GM19351 (cell line): ENCODE data around the gene NFKBIB.
"Not testable (repeated sequence)": the region's sequence is repeated elsewhere in the genome, so short reads cannot be mapped to it uniquely, and the experiment has no call there.

ENCODE experiments used
- ATAC-seq: cut with Tn5 transposase; IDR thresholded peaks from one replicate; pipeline ENCODE4 v1.9.1; 2021; ENCODE audit warnings: mild to moderate bottlenecking, moderate library complexity; ENCODE audit not compliant: unreplicated experiment

NFKBIB gene

DNA sequence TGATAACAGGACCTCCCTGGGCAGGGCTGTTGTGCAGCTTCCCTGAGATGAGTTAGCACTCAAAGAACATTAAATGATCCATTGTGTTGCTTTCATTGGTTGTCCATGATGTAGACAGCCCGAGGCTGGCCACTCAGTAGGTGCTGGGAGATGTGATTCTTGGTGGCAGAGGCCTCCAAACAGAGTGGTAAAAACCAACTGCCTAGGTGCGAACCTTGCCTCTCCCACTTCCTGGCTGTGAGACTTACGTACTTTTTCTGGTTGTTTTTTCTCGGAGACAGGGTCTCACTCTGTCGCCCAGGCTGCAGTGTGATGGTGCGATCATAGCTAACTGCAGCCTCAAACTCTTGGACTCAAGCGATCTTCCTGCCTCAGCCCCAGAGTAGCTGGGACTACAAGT, 24.6 kb downstream of the NFKBIB start:
- ATAC-seq = no peak

DNA sequence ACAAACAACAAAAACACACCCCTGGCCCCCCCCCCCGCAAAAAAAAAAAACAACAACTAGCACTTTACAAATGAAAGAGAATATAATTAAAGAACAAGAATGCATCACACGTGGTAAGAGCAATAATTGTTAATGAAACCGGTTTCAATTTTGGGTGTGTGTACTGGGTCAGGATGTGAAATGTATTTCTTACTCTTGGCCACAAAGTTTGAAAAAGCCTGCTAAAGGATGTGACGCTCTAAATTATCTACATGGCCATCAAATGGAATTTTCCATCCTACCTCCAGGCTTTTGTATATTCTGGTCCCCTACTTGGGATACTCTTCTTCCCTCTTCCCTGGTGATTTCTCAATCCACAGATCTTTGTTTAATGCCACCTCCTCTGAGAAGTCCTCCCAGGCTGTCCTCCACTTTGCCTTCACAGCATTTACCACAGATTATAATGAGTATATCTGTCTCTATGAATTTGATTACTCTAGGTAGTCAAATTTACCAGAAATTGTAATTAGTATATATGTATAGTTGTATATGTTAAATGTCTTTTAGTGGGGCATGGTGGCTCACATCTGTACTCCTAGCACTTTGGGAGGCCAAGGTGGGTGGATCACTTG, 28.7 kb downstream of the NFKBIB start:
- no peak for ATAC-seq

DNA sequence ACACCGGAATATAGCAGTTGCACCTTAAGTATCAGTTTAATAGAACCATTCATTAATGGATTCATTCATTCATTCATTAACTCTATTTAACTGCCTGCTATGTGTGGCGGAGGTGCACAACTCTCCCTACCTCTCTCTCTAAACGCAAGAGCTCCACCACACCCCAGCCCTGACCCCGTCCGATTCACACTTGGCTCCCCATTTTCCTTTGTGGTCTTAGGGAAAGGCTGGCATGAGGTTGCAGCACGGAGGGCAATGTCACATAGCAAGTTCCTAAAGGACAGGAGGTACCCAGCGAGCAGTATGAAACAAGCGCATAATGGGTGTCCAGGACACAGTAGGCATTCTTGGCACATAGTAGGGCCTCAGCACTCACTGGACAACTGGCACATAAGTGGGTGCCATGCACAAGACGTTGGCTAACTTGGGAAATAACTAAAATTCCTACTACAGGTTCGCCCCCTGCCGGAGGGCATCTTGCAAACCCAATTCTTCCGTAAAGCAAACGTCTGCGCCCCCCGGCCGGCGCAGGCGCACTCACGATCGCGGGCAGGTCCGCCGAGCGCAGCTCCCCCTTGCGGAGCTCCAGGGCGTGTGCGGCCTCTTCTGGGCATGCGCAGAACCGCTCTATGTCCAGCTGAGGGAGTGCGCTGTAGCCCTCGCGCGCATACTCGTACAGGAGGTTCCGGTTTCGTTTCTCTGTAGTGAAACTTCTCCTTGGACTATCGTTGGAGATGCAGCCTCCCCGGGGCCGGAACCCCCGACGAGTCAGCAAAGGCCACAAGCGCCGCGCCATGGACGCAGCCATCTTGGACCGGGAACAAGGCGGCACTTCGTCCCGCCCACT, 30.4 kb downstream of the NFKBIB start, which contains the start of gene SARS2:
Gene SARS2, minus strand, starts transcription at position 835 of the 847 bp plus-strand sequence. Its CDS starts 27 bp downstream, at position 808.
- peak; percentile 53 for ATAC-seq

DNA sequence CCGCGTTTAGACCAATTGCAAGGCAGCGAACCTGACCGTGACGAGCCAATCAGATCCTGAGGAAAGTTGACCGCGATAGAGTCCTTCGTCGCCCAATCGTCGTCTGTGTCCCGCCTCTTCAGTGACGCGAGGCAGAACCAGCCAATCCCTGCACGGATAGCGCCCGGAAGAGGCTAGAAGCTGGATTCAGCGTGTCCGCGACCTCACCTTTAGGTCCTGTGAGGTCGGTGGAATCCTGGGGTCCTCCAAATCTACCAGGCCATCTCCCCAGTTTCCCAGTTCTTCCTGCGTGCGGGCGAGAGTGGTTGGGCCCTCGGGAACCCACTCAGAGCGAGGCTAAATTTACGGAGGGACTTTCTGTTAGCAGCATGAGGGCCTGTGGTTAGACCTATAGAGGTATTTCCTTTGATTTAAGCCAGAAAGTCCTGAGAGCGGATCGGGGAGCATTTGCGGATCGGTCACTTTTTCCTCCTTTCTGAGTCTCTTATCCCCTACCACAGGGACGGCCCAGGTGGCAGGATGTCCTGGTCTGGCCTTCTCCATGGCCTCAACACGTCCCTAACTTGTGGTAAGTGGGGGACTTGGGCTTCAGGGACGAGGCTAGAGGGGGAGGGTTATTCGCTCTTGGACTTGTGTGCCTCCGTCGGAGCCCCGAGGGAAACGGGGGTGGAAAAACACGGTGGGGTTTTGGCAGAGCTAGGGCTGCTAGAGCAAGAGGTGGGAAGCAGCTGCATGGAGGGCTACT, 31.2 kb downstream of the NFKBIB start, which contains the start of gene MRPS12:
Gene MRPS12, plus strand, starts transcription at position 169 of the 745 bp plus-strand sequence. Its CDS starts 351 bp downstream, at position 520.
- peak; percentile 92 for ATAC-seq

DNA sequence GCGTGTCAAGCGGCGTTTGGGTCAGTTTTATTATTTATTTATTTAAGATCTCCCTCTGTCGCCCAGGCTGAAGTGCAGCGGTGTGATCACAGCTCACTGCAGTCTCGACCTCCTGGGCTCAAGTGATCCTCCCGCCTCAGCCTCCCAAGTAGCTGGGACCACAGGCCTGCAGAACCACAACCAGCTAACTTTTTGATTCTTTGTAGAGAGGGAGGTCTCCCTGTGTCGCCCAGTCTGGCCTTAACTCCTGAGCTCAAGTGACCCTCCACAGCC, 31.7 kb downstream of the NFKBIB start:
- ATAC-seq = no peak

DNA sequence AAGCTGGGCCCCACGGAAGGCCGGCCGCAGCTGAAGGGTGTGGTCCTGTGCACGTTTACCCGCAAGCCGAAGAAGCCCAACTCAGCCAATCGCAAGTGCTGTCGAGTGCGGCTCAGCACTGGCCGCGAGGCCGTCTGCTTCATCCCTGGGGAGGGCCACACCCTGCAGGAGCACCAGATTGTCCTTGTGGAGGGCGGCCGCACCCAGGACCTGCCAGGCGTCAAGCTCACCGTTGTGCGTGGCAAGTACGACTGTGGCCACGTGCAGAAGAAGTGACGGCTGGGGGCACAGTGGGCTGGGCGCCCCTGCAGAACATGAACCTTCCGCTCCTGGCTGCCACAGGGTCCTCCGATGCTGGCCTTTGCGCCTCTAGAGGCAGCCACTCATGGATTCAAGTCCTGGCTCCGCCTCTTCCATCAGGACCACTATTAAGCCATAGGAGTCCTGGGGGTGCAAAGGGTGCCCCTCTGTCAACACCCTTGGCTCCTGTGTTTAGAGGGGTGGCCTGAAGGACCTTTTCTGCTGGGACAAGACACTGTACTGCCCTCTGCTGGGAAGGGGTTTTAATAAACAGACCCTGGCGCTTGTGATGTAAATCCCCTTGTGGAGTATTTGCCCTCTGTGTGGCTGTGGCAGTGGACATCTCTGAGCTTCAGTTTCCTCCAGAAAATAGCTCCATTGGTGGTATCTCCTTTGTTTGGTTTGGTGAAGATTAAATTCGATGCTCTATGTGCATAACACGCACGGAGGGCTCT, 32.8 kb downstream of the NFKBIB start:
- no peak for ATAC-seq

DNA sequence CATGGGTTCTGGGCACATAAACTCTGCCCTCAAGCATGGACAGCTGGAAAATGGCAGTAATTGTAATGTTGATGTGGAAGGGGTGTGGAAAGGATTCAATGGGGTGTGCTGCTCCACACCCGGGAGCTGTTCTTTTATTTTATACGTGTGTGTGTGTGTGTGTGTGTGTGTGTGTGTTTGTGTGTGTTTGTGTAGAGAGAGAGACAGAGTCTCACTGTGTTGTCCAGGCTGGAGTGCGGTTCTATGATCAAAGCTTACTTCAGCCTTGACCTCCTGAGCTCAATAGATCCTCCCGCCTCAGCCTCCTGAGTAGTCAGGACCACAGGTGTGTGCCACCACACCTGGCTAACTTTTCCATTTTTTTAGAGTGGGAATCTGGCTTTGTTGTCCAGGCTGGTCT, 33.8 kb downstream of the NFKBIB start:
- ATAC-seq = no peak

DNA sequence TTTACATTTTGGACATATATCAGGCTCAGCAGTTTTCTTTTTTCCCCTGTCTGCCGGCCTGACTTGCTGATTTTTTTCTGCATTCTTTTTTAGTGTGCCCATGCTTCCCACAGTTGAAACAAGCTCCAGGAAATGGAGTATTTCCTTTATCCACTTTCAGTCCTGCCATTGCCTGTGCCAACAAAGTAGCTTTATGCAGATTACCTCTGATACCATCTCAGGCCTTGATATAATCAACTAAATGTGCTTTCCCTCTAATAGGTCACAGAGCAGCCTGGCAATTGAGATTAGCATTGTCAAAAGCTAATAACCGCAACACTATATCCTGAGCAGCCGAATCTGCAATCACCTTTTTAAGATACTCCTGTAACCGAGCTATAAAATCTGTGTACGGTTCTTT, 40.2 kb downstream of the NFKBIB start:
- ATAC-seq = no peak

DNA sequence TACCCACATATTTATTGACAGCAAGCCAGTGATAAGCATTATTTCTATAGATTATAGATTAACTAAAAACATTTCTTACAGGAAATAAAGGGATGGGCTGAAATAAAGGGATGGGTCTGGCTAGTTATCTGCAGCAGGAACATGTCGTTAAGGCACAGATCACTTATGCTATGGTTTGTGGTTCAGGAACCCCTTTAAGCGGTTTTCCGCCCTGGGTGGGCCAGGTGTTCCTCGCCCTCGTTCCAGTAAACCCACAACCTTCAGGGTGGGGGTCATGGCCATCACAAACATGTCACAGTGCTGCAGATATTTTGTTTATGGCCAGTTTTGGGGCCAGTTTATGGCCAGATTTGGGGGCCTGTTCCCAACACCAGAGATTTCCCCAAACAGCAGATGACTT, 41.7 kb downstream of the NFKBIB start:
- not testable (repeated sequence) for ATAC-seq

DNA sequence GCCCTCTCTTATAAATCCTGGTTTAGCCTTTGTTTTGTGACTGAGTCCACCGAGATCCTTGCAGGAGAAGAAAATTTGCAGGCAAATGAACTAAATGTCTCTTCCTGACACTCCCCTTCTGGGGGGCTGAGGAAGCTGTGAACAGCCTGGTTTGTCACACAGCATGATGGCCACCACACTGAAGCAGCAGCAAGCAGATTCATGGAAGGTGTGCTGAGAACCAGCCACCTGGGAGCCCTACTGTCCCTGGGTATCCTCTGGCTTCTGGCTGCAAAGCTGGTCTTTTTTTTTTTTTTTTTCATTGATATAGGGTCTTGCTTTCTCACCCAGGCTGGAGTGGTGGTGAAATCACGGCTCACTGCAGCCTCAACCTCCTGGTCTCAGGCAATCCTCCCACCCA, 42.2 kb downstream of the NFKBIB start:
- ATAC-seq = no peak

DNA sequence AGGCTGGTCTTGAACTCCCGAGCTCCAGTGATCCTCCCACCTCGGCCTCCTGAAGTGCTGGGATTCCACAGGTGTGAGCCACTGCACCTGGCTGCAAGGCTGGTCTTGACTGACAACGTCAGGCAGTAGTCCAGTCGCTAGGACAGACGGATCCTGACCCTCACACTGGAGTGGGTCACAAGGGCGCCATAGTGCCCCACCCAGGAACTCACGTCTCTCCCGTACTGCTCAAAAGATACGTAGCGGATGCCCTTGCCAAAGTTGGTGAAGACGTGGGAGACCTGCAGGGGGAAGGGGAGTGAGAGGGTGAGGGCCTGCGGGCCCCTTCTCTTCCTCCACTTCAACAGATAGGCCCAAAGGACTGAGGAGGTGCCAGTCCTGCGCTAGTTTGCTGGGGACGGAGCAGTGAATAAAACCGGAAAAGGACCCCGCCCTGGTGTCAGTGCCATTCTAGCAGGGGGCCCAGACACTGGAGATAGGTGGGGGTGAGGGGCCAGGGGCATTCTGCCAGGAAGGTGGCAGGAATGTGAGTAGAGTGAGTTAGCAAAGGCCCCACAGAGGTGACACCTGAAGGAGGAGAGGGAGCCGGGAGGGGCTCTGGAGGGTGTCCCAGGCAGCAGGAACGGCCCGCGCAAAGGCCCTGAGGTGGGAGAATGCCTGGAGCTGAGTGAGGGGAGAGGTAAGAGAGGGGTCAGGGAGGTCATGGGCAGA, 42.9 kb downstream of the NFKBIB start:
- no peak for ATAC-seq

DNA sequence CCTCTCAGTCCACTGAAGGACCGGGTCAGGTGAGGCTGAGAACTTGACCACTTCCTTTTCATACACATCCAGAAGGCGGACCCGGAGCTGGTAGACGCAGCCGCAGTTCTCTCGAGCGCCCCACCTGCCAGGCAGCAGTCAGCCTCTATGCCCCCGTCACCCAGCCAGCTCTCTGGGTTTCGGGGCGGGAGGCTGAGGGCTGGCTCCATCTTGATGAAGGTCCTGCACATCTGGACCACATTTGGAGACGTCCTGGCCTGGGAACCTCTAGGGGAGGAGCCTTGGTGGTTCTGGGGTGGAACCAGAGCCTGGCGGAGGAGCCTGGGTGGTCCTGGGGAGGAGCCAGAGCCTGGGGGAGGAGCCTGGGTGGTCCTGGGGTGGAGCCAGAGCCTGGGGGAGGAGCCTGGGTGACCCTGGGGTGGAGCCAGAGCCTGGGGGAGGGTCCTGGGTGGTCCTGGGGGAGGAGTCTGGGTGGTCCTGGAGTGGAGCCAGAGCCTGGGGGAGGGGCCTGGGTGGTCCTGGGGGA, 45.3 kb downstream of the NFKBIB start:
- no peak for ATAC-seq

DNA sequence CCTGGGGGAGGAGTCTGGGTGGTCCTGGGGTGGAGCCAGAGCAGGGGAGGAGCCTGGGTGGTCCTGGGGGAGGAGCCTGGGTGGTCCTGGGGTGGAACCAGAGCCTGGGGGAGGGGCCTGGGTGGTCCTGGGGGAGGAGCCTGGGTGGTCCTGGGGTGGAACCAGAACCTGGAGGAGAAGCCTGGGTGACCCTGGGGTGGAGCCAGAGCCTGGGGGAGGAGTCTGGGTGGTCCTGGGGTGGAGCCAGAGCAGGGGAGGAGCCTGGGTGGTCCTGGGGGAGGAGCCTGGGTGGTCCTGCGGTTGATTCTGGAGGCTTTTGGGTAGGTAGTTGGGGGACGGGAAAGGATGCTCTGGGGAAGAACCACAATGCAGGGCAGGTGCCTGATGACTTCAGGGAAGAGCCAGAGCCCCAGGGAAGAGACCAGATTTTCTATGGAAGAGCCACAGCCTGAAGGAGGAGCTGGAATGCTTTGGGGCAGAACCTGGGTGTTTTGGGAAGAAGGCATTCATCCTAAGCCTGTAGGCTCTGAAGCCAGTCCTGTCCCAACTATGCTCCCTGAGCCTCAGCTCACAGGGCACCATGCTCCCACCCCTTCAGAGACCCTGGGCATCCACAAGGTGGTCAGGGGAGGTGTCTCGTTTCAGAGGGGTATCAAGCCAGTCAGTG, 45.9 kb downstream of the NFKBIB start:
- no peak for ATAC-seq

DNA sequence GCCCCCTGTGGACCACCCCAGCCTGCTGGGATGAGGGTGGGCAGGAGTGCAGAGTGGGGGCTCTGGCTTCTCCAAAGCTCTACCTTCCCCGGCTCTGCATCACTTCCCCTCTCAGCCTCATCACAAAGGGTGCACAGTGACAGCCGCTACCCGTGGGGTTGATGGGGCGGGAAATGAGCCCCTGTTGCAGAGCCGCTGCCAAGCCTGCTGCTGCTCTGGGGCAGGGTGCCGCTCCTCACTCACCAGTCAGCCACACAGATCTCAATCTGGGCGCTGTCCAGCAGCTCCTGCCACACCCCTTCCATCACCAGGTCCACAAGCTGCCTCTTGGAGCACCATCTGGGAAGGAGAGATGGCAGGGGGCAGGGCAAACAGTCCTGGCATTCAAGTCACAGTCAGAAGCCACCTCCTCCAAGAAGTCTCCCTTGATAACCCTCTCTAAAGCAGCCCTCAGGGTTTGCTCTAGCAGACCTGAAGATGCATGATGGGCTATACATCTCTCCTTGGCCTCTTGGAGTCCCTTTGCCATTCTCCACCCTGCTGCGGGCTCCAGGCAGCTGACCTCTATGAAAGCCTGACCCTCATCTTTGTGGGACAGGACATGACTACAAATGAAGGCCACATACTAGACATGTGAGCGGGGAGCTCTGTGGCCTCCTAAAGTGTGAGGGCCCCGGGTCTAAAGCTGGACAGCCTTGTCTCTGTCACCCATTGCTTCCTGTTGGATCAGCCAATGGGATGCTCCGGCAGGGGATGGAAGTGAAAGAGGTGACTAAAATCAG, 46.7 kb downstream of the NFKBIB start:
- no peak for ATAC-seq

DNA sequence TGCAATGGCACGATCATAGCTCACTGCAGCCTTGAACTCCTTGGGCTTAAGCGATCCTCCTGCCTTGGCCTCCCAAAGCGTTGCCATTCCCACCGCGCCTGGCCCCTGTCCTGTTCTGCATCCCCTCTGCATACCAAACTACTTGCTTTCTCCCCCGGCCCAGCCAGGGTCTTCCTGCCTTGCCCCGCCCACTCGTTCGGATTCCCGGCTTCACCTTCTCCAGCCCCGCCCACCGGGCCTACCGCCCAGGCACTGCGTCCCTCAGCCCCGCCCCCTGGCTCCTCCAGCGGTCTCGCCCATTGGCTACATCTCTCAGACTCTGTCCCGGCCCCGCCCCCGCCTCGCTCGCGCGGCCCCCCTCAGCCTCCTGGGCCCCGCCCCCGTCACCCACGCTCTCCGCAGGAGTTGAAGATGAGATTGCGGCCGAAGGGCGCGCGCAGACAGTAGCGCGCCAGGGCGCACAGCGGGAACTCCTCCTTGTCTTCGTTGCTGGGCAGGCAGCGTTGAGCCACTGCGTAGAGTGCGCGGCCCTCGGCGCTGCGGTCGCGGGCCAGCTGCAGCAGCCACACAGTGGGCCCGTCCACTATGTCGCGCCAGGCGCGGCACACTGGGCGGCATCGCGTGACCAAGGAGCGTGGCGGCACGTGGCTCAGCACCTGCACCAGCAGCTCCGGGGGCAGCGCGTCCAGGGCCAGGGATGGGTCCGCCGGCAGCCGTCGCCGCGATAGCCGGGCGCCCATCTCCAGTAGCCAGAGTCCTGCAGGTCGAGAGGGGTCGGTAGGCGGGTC, 50.0 kb downstream of the NFKBIB start:
- no peak for ATAC-seq

DNA sequence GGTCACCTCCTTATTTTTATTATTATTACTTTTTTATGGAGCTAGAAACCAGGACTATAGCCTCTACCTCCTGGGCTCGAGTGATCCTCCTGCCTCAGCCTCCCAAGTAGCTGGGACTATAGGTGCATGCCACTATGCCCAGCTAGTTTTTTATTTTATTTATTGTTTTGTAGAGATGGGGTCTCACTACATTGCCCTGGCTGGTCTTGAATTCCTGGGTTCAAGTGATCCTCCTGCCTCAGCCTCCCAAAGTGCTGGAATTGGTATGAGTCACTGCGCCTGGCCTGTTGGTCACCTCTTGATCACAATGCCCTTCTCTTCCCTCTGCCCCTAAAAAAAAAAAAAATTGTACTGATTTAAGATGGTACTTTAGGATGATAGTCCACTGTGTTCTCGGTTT, 51.4 kb downstream of the NFKBIB start:
- no peak for ATAC-seq

DNA sequence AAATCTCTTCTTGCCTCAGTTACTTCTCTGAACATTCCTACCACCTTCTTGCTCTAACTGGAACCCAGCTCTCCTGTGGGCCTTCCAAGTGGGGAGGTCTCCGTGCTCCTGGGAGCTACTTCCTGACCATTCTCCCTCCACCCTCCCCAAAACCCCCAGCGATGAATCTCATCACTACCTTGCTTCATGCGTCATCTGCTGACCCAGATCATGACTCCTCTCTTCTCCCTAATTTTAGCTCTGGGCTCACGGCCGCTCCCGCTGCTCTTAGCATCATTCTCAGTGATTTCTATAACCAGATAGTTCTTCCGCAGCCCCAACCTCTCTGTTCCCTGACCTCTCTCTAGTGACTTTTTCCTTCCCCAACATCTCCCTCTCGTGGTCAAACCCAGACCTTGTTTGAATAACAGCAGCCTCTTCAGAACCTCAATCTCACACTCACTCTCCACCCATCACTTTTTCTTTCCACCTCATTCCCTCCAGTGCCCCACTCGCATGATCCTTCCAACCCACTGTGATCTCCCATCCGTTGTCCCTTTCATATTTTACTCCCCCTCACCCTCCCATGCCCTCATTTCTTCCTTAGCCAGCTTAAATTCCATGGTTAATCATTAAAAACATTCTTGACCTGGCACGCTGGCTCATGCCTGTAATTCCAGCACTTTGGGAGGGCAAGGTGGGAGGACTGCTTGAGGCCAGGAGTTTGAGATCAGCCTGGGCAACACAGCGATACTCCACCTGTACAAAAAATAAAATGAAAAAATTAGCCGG, 52.8 kb downstream of the NFKBIB start:
- no peak for ATAC-seq
